NCI-H446 (cell line): Measurements from ENCODE around the gene OPRD1.
A peak's percentile ranks its signal among the peaks of the same experiment; 100 is the strongest.

Experiments
- DNase-seq, 2 experiments: peaks; one replicate each; lab custom pipeline; 2025; lab: John Stamatoyannopoulos, UW

The OPRD1 gene

DNA sequence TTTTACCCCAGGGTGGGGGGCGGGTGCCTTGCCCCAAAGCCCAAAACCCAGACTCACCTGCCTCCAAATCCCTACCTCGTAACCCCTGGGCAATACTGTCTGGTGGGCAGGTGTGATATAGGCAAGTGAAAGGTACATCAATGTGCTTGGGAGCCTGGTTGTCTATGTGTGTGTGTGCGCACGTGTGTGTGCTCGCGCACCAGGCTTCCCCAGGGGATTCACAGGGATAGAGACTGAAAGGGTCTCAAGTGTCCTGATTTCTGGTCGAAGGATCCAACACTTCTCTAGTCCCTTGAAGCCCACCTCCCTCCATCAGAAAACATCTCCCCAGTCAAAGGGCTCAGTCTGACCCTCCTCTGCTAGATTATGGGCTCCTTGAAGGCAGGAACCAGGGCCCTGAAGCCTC lies 73.5 kb downstream of the OPRD1 start:
- no peak for DNase-seq

DNA sequence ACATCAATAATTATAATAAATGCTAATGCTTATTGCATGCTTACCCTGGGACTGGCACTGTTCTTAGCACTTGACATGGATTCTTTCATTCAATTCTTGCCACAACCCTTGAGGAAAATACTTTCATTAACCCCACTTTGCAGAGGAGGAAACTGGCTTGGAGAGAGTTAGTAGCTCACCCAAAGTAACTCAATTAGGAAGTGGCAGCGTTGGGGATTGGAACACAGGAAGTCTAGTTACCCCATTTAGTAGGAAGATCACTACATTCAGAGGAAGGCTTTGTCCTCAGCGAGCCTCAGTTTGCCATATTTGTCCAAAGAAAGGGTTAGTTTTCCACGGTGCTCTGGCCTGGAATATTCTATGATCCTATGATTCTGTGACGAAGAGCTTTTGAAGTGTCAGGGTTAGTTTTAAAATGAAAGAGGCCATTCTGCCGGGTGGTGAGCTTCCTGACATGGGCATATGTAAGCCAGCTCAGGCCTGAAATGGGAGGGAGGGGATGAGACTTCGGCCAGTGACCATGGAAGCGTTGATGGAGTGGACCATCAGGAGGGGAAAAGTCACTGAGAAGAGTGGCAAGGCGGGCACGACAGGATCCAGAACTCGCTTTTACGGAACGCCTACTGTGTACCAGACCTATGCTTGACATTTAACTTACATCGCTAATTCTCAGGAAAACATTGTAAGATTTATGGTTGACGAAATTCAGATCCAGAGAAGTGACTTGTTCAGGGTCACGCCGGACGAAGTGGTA lies 74.2 kb downstream of the OPRD1 start:
- no peak for DNase-seq

DNA sequence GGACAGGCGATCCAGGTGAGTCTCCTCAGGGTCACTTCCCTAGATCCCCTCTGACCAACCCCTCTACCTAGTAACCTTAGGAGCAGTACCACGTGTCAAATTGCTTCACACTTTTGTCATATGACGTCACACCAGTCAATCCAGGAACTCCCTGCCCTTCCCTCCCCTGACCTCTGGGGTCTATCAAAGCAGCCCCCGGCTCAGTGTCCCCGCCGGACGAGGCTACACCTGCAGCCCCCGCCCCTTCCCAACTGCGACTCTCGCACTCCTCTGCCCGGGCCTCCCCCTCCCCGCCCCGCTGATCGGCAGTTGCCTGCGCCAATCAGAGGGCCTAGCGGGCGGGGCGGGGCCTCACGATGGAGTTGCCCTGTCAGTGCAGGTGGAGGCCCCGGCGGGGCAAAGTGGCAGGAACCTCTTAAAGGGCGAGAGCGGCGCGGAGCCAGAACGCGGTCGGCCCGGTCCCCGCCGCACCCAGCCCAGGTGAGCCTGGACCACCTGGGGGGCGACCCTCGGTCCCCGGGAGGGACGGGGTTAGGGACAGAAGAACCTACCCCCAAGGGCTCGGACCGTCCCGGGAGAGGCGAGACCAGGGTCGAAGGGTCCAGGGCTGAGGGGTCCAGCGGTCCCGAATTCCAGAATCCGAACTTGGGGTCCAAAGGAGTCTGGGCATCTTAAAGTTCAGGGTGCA lies 74.9 kb downstream of the OPRD1 start:
- DNase-seq = peak; percentile 55 to 89

DNA sequence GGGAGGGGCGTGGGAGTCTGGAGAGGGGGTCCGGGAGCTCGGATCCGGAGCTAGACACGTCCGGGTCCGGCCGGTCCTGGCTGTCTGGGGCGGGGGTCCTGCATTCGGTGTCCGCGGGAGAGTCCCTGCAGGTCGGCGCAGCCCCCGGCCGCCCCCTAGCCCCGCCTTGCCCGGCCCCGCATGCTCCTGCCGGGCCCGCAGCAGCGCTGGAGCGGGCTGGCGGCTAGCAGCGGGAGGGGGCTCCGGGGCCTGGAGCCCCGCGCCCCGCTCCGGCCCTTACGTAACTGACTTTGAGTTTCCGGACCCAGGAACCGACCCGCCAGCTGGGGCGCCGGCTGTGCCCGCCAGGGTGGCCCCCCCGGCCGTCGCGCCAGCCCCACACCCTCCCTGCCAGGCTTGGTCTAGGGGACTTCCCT lies 75.5 kb downstream of the OPRD1 start:
- DNase-seq = no peak

DNA sequence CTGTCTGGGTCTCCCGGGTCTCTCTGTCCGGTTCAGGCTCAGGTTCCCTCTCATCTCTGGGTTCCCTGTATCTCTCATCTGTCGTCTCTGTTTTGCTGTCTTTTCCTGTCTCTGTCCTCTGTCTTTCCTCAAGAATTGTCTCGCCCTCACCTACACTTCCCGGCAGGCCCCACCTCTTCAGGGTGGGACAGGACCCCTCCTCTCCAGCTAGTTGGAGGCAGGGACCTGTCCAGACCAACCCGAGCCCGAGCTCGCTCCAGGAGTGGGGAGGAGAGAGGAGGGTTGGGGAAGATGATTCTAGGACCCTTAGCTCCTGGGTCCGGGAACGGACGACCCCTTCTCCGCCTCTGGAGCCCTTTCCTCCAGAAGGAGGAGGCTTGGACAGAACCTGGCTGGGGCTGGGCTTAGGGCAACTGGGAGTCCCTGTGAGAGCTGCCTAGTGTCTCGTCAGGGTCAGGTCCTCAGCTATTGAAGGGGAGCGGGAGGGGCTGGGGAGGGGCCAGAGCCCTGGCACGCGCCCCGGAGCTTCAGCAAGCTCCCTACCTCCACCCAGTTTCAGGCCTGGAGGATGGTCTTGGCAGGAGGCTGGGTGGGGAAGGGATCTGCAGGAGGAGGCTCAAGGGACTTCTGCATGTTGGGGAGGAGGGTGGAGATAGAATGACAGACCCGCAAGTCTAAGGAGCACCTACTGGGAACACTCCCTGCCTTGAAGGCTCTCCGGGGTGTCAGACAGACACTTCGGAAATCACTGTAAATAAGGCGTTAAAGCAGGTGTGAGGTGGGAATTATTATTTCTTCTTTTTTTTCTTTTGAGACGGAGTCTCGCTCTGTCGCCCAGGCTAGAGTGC lies 76.1 kb downstream of the OPRD1 start:
- peak in 1 of 2 experiments; percentile 56 for DNase-seq

DNA sequence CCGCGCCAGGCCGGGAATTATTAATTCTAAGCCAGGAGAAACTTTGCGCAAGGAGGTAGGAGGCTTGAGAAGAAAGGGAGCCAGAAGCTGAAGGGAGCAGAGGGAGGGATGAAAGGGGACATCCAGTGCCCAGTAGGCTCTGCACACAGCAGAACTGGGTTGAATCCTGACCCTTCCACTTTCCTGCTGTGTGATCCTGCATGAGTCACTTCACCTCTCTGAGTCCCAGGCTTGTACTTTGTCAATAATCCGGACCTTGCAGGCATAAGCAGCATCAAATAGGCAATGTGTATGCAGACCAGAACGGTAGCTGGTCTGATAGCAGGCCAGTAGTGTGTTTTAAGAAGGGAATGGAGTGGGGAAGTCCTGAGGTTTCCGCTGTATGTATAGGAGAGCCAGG lies 76.9 kb downstream of the OPRD1 start:
- no peak for DNase-seq

DNA sequence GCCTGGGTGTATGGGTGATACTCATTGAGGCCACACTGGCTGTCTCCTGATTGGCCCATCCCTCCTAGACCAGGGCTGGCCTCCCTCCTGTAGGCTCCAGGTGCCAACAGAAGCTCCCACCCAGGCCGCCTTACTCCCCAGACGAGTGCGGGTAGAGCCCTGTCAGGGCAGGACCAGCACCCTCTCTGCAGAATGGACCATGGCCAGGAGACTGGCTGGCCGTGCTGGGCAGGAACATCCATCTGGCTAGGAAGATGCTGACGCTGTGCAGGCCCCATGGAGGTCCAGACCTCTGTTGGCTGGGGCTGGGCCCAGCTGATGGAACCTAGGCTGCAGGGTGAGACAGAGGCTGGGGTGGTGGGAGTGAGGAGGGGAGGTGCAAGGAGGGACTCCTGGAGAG lies 77.4 kb downstream of the OPRD1 start:
- no peak for DNase-seq

DNA sequence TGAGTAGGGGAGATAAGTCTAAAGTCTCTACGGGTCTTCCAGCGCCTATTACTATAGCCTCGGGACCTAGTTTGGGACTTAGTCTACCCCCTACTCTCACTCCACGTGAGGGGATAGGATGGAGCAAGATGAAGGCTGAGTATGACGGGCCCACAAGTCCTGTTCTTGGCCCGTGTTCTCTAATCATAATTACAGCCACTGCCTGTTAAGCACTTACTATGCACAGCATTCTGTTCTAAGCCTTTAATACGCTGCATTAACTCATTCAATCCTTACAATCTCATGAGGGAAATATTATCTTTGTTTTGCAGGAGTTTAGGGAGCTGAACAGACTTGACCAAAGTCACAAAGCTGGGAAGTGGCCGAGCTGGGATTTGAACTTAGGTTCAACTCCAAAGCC lies 78.5 kb downstream of the OPRD1 start:
- DNase-seq = no peak

DNA sequence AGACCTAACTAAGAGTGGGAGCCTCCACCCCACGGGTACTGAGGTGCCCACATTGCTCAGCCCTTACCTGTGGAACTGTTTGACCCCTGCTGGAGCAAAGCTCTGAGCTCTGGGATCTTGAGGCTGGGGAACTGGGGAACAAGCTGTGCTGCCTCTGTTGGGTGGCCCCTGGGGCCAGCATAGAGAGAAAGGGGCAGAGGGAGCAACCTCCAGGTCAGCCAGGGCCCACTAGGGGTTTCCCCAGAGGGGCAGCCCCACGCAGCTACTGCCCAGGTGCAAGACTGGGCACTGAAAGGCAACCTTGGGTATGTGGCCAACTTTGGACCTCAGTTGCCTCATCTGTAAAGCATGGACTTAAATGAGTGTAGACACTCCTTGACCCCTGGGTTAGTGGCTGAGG lies 78.9 kb downstream of the OPRD1 start:
- DNase-seq = no peak

DNA sequence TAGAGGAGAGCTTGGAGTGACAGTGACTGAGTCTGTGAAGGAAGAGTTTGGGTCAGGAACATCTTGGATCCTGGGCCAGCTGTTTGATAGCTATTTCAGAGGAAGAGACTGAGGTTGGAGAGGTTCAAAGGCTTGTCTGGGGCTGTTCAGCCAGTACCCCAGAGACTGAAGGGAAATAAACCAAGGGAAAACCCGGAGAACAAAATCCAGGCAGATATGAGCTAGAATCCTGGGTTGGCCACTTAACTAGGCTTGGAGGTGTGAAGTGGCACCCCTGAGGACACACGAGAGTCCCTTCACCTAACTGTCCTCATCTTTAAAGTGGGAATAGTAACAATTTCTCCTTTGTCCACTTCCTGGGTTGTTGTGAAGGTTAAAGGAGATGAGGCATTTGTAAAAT lies 79.3 kb downstream of the OPRD1 start:
- no peak for DNase-seq

DNA sequence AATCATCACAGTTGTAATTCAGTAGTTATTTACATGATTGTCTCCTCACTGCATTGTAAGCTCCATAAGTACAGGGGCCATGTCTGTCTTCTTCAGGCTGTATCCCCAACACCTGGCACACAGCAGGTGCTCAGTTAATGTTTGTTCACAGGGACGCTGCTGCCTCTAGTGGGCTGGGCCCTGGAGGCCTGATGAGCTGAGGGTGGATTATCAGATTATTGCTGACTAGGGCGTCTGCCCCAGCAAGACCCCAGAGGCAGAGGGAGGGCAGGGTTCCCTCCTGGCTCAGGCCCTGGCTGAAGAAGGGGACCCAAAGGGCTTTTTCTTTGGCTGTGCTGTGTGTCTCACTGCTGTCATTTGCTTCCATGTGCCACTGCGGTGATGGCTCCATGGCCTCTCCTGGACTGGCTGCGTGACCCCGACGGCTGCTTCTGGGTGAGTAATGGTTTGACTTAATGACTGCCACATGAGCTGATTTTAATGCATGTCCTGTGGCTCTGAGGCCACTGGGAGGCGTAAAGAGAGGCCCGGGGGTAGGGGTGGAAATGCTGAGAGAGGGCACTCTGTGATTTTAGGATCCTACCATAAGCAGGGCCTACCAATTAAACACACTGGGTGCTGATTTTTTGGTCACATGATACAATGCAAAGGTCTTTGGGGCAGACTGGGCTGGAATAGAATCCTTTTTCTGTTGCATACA lies 81.6 kb downstream of the OPRD1 start:
- no peak for DNase-seq

DNA sequence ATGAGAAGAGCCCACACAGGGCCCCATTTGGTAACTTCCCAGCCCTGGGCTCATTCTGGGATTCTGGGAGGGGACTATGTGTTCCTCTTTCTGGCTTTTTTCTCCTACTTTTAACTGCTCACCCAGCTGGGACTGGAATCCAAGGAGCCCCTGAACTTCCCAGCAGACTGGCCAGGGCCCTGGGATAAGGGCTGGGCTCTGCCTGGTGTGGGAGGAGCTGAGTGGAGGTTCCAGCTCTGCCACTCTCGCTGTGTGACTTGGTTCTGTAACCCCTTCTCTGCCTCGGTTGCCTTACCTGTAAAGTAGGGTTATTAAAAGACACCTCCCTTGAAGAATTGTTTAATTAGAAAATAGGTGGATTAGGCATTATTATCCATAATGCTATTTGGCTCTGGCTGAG lies 82.8 kb downstream of the OPRD1 start:
- DNase-seq = no peak

DNA sequence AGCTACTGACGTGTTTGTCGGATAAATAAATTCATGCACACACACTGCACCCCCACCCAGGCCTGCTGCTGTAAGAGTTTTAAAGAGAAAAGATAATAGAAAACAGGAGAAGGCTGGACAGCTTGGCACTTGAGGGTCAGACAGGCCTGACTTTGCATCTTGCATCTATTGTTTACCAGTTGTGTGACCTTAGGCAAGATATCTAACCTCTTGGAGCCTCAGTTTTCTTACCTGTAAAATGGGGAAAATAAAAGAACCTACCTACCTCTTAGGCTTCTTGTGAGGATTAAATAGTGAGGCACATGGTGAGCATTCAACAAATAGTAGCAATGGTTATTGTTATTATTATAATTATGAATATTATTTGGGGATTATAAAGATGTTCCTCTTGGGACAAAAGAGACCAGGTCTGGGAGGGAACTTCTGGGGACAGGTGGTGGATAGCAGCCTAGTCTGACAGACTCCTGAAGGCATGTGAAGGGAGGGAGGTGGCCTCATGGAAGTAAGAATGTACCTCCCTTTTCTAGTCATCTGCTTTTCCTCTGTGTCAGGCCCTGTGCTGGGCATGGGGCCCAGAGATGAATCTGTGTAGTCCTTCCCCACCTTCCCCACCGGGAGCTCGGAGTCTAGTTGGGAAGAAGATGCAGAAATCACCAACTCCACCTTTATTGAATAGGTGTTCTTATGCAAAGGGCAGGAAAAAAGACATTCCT lies 84.1 kb downstream of the OPRD1 start:
- DNase-seq = no peak

DNA sequence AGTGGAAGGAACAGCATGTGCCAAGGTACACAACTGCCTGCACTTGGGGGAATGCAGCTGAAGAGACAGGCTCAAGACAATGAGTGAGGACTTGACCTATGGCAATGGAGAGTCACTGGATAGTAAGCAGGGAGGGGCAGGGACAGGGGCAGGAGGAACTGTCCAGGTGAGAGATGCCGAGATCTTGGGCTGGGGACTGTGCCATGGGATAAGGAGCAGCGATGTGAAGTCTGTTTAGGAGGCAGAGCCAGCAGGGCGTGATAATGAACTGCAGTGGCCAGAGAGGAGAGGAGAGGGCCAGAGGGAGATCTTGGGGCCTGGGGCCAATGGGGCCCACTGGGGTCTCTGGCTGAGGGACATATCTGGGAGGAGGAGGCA lies 84.6 kb downstream of the OPRD1 start:
- DNase-seq = no peak

DNA sequence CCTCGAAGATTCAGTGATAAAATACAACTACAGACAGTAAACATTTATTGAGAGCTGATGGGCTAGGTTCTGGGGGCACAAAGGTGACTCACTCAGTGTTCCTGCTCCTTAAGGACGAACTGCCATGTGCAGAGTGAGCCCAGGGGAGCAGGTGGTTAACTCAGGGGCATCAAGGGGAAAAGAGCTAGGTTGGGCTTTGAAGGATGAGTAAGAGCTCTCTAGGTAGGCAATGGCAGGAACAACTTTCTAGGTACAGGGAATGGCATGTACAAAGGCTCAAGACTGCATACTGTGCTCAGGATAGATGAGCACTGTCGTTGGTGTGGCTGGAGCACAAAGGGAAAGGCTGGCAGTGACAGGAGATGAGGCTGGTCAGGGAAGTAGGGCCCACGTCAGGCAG lies 85.8 kb downstream of the OPRD1 start:
- no peak for DNase-seq

DNA sequence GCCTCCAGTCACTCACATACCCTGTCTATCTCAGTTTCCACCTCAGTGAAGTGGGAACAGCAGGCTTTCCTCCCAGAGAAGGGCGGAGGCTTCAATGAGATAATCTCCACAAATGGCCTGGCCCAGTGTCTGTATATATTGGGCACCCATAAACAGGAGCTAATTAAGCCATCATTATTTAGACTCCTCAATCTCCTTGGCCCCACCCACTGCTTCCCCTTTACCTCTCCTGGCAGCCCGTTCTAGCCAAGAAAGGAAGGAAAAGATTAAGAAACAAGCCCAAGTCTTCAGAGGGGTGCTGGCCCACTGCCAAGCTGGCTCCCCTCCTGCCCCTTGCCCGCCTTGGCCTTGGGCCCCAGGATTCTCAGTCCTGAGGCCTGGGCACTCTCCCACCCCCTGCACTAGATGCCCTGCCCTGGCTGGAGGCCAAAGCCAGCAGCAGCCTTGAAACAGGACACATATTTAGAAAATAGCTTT lies 86.5 kb downstream of the OPRD1 start:
- DNase-seq = peak in 1 of 2 experiments; percentile 50

DNA sequence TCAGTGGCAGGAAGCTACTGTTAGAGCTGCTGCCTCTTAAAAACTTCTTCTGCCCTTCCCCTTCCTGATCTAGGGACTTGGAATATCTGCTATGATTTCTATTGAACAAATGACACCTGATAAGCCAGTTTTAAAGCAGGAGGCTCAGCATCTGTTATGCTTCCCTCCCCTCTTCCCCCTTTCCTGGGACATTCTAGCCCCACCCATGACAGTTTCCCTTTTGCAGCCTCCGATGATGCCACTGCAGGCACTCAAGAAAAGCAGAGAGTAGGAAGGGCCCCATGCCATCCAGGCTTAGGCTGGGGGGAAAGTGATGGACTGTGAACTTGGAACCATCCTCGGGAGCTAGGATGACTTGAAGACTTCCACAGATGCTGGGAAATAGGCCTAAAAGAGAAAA lies 87.3 kb downstream of the OPRD1 start:
- no peak for DNase-seq

DNA sequence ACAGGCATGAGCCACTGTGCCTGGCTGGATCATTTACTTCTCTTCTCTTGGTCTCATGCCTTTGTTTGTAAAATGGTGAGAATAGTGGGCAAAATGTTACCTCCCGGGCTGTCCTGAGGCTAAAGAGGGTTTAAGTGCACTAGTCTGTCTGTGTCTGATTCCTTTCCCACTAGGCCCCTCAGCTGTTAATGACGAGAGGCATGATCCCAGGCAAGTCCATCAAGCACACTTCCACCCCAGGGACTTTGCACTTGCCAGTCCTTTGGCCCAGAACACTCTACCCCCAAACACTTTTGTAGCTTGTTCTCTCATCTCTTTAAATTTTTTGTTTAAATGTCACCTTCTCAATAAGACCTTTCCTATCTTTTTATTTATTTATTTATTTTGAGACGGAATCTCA lies 88.6 kb downstream of the OPRD1 start:
- no peak for DNase-seq

DNA sequence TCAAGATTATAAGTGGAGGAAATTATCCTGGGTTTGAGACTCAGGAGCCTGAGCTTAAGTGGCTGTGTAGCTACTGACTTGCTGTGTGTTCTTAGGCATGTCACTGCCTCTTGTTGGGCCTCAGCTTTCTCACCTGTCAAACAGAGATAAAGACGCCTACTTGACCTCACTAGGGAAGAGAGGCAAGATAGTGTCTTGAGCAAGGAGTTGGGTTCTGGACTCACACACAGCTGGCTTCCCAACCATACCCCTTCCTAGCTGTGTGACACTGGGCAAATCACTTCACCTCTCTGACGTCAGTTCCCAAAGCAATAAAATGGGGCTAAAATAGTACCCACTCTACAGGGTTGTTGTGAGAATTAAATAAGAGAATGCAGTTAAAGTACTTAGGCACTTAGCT lies 90.8 kb downstream of the OPRD1 start:
- no peak for DNase-seq

DNA sequence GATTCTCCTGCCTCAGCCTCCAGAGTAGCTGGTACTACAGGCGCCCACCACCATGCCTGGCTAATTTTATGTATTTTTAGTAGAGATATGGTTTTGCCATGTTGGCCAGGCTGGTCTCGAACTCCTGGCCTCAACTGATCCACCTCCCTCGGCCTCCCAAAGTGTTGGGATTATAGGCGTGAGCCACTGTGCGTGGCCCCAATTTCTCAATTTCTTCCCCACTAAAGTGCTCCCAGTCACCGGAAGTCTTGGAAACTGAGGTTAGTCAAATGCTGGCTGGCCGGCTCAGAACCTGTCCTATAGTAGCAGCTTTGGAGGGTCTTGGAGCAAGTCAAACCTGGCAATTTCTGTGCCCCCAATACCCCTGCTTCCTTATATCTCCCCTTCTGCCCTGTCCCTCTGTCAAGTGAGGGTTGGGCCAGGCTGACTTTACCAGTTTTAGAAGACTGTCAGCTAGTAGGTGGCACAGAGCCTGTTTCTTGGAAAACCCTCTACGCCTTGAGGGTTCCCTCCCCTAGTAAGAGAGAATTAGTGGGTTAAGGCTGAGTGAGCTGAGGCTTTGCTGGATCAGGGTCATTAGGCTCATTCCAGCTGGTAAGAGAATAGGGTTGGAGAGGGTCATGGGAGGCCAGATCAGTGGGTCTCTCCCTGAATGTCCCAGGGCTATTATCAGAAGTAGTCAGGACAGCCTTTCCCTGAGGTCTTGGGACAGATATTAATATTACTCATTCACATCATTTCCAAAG lies 94.1 kb downstream of the OPRD1 start:
- DNase-seq = no peak

DNA sequence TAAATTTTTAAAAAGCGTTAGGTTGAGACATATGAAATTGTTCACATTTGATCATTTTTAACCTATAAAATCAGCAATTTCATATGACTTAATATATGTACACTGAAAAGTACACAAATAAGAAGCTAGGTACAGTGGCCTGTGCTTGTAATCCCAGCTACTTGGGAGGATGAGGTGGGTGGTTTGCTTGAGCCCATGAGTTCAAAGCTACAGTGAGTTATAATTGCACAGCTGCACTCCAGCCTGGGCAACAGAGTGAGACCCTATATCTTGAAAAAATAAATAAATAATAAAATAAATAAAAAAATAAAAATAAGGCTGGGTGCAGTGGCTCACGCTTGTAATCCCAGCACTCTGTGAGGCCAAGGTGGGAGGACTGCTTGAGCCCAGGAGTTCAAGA lies 97.2 kb downstream of the OPRD1 start:
- no peak for DNase-seq
